Ammon's horn (tissue), 1 donor: ENCODE results near the gene TDO2.
"Not testable (repeated sequence)": the region's sequence is repeated elsewhere in the genome, so short reads cannot be mapped to it uniquely, and the experiment has no call there.

Experiments
- DNase-seq: peaks from one replicate; pipeline ENCODE4 v3.0.0-alpha.2; 2016; ENCODE audit warnings: low spot score

TDO2 gene

DNA sequence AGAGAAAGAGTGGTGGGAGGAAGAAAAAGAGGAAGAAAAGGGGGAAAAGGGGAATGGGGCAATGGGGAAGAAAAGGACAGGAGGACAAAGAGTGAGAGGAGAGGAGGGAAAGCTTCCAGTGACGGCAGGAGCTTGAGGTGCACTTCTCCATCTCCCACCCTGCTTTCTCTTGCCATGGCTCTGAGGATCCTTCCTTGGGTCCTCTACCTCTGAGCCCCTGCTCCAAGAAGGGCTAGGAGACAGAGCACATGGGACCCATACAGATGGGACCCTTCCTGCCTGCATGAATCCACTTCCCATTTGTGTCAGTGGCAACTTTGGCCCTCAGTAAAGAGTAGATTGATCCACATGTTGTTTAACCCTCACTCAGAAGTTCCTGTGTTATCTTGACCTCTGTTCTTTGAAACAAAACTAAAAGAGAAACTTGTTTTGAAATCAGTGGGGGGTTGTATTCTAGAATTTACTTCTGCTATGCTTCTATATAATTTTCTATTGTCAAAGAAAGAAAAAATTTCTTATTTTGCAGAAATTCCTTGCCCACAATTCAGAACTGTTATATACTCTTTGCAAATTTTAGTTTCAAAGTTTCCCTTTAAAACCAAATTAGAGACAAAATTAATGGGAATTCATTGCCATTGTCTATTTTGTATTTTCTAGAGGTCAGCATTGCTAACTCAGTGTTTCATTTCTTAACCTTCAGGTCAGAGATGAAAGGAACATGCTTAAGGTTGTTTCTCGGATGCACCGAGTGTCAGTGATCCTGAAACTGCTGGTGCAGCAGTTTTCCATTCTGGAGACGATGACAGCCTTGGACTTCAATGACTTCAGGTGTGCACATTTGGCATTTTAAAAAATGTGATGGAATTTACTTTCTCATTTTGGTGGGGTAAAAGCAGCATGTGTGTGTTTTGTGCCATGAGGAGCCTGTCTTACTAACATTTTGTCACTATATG is 5.0 kb downstream of the TDO2 start:
- no peak for DNase-seq

DNA sequence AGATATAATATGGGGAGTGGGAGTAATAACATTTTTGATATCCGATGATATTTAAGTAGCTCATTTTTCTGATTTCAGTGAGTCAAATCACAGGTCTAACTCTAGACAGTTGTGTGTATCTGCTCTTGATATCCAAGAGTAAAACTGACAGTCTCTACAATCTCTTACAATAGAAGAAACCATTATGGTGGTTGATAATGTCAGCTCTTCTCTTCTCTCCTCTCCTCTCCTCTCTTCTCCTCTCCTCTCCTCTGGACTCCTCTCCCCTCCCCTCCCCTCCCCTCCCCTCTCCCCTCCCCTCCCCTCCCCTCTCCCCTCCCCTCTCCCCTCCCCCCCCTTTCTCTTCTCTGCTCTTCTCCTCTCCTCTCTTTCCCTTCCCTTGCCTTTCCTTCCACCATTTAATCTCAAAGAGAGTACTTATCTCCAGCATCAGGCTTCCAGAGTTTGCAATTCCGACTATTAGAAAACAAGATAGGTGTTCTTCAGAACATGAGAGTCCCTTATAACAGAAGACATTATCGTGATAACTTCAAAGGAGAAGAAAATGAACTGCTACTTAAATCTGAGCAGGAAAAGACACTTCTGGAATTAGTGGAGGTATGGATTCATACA is 6.2 kb downstream of the TDO2 start:
- no peak for DNase-seq

DNA sequence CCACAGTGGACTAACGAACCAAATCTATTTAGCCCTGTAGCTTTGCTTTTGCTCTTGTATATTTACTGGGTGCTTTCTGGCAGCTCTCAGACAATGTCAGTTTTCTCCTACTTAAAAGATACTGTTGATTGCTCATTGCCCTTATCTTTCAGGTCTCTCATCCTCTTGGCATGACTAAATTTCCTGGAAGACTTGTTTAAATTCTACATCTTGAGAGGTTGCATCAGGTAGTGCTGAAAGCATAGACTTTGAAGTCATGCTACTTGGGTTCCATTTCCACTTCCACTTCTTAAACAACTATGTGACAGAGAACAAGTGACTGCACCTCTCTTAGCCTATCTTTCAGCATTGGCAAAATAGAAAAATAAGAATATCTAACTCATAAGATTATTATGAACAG is 8.4 kb downstream of the TDO2 start:
- no peak for DNase-seq

DNA sequence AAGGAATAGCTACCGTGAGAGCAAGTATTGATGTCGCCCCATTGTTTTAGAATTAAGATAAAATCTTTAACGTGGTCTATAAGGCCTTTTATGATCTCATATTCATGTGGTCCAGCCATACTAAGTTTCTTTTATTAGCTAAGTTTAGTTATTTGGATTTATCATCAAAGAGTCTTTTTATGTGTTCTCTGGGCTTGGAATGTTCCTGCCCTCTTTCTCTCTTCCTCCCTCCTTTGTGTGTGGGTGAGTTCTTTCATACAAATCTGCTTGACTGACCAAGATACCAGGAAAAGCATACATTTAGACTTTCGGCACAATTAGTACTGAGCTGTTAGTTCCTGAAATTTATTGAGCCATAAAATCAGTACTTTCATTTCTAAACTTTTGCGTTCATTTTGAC is 11.3 kb downstream of the TDO2 start:
- no peak for DNase-seq

DNA sequence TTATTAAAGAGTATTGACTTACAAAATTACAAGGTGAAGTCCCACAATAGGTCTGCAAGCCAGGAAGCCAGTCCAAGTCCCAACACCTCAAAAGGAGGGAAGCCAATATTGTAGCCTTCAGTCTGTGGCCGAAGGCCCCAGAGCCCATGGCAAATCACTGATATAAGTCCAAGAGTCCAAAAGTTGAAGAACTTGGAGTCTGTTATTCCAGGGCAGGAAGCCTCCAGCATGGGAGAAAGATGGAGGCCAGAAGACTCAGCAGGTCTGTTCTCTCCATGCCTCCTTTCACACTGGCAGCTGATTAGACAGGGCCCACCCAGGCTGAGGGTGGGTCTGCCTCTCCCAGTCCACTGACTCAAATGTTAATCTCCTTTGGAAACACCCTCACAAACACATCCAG is 18.1 kb downstream of the TDO2 start:
- no peak for DNase-seq

DNA sequence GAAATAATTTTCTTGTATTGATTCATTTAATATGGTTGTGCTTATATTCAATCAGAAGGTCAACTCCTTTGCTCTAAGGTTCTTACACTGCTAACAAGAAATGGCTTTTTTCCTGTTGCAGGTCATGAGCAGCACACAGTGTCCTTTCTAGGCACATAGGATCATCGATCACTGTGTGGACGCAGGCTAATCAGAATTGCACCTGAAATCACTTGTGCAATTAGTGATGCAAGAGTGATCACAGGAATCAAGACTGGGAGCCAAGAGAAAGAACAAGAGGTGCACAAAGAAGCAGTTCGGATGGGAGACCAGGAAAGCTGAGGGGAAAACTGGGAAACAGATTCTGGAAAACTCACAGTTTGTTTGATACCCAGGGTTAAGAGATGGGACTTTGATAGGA is 21.1 kb downstream of the TDO2 start:
- DNase-seq: no peak

DNA sequence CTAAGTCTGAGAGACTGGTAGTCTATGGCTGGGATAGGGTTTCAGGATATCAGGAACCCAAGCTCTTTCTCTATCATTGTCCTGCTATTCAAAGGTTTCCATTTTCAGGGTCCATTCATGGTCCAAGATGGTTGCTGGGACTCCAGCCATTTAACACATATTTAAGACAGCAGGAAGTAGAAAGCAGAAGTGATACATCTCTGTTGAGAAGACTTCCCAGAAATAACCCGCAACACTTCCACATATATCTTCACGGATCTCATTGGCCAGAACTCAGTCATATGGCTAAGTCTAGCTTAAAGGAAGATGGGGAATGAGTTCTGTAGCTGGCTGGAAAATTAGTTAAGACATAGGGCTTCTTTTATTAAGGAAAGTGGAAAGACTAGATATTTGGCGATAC is 26.3 kb downstream of the TDO2 start:
- DNase-seq: no peak

DNA sequence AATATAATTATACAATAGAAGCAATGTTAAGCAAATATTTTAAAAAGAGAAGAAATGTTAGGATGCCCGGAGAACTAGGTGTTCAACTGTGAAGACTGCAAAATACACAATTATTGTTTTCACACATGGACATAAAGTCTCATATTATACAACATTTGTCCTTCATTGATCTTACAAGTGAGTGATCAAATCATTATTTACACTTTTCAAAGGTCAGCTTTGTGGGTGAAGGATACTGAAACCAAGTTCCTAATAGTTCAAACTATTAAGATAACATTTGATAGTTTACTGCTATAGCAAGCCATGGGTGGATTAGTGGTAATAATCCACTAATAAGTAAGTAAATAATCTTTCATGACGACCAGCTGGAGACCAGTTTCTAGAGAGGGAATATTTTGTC is 26.8 kb downstream of the TDO2 start:
- DNase-seq: no peak

DNA sequence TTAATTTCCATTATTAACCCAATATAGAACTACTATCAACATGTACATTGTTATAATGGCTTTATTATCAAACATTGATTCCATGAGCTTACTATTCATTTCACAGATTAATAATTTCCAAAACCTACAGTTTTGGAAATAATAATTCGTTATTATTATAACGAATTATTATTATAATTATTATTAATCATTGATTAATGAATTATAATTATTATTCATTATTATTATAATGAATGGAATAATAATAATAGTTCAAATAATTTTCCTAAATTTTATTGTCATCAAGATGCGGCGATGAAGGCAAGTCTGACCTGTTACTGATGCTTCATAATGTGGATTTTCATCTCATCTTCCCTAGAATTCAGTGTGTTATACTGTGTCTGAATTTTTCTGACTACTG is 28.1 kb downstream of the TDO2 start:
- no peak for DNase-seq

DNA sequence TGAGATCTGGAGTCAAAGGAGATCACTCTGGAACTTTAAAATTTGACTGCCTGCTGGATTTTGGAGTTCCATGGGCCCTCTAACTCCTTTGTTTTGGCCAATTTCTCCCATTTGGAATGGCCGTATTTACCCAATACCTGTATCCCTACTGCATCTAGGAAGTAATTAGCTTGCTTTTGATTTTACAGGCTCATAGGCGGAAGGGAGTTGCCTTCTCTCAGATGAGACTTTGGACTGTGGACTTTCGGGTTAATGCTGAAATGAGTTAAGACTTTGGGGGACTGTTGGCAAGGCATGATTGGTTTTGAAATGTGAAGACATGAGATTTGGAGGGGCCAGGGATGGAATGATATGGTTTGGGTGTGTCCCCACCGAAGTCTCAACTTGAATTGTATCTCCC is 31.1 kb downstream of the TDO2 start:
- DNase-seq: not testable (repeated sequence)

DNA sequence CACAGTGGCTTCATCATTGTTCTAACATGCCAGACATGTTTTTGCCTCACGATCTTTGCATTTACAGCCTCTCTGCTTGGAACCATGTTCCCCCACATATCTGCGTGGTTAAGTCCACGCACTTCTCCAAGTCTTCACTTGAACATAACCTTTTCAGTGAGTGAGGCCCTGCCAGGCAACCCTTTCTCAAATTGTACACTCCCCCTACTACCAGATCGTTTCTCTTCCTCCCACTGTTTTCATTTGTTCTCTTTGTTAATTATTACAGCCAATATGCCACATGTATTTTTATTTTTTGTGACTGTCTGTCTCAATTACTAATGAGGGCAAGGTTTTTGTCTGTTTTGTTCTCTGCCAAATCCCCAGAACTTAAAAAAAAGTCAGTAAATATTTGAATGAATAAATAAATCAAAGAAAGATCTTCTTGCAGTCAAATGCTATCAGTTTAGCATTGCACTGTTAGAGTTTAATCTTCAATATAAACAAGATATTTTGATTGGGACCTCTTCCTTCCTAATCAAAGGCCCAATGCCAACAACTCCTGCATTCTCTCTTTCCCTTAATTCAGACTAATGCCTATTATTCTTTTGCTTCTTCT is 32.0 kb downstream of the TDO2 start:
- no peak for DNase-seq

DNA sequence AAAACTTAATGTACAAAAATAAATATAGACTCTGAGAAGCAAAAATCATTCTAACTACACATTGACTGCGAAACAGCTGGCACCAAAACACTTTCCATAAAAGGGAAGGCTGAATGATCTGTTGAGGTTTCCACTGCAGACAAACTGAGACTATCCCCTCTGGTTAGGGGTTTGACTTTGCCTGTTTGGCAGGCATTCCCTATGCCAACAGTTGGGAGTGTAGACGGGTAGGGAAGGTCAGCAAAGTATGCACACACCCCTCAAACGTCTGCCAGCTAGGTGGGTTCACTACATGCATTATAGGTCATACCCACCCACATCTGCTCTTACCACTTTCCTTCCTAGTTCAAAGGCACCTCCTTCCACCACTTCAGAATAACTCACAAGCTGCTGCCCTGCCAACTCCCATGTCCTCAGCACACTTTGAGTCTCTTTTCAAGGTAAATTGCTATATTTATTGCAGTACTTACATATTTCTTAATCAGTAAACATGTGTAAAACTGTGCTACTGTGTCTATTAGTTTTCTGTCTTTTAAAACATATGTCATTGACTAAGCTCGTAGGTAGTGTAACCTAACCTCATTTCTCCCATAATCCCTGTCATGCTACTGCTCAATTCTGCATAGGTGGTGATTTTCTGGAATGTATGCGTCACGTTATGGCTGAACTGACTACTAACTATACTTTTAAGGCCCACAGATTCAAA is 37.7 kb downstream of the TDO2 start:
- no peak for DNase-seq

DNA sequence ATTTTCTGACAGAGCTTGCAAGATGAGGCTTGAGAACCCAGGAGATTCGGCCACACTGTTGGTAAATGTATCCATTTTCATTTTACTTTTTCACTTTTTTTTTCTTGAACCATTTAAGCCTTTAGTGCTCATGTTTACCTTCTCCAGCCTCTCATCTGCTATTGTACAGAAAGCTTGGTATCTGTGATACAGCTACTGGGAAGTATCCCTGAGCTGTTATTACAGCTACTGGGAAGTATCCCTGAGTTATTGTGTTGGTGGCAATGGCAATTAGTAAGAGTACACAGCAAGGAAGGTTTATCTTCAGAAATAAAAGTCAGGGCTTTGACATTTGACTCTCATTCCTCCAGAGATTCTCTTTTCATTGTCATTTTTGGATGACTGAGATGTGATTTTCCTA is 38.3 kb downstream of the TDO2 start:
- no peak for DNase-seq

DNA sequence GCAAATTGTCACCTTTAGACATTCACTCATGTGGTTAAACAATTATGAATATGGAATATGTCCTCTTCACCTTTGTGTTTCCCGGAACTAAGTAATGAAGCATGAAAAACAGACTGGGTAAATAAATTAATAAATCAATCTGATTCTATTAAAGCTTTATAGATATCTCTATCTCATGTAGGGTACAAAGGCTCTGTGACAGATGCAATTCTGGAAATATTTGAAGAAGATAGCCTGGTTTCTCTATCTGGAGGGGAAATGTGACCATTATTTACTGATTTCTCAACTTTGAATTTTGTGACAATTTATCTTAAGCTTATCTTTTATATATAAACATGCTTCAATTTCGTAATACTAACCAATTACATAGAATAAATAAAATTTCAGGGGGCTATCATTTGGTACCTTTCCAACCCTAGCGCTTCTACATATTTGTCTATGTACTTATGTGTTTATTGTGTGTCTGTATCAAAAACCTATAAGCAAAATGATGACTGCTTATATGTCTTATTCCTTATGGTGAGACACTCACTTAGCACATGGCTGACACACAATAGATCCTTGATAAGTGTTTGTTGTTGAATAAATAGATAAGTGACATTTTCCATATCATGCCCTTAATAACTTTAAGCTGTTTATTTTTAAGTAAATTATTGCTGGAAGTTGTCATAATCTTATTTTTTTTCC is 40.3 kb downstream of the TDO2 start:
- DNase-seq: no peak

DNA sequence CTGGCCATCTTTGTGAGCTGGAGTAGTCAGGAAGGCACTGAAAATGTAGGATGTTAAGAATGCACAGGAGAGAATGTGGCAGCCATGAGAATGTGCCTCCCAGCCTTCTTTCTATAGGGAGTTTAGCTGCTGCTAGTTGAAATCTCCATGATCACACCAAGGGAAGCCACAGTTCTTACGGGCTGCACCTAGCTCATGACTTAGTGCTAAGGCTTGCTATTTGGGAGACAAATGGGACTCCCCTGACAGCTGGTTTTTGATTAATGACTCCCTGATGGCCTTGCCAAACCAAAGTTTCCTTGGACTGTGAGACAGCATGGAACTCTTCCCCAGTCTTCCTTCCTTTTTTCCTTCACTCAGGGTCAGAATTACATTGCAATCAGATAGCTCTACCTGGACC is 41.0 kb downstream of the TDO2 start:
- no peak for DNase-seq

DNA sequence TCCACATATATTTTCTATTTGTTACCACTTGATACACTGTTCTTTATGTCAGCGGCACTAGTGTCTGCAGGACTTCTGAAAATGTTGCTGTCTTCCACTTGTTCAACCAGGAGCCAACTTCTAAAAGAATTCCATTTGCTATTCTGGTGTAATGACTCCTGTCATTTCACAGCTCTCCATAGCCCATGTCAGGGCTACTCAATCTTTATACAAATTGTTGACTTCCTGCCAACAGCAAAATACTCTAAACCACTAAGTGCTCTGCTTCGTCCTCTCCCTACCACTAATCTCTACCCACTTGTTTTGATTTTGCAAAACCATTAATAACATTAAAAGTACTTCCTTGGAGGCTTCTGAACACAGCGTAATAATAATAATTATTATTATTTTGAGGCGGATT is 43.0 kb downstream of the TDO2 start:
- no peak for DNase-seq

DNA sequence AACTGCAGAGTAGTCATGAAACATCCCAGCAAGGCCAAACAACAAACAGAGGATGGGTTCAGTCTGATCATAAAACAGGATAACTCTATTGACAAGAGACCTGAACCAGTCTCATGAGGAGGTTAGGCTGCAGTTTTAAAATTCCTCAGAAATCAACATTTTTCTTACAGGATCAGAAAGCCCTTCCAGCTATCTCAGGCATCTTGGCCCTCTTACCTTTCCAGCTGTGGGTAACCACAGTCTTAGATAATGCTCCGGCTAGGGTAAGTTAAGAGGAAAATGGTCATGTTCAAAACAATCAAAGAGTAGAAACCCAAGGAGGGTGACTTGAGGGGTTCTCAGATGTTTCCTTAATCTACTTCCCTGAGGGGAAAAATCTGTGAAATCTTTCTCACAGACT is 45.0 kb downstream of the TDO2 start:
- no peak for DNase-seq

DNA sequence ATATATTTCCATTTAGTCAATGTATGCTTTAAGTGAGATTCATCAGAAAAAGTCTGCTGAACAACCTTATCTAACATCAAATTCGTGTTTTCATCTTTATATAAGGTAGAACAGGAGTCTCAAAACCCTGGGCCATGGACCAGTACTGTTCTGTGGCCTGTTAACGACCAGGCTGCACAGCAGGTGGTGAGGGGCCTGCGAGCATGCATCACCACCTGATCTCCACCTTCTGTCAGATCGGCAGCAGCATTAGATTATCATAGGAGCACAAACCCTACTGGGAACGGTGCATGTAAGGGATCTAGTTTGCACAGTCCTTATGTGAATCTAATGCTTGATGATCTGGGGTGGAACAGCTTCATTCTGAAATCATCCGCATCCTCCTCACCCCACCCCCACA is 47.0 kb downstream of the TDO2 start:
- no peak for DNase-seq

DNA sequence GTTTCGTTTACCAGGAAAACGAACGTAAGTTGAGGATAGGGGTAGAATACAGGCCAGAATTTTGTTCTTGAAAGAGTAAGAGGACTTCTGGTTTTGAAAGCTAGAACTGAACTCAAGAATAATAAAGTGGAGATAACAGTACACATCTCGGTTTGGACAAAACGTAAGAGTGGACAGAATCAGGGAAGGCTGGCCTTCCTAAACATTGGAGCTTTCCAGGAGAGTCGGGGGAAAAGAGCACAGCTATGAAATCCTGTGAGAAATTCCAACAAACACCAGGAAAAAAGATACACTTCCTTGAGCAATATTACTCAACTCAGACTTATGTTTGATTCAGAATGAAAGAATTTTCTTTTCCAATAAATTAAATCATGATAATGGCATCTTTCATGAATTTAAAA is 49.0 kb downstream of the TDO2 start:
- no peak for DNase-seq

DNA sequence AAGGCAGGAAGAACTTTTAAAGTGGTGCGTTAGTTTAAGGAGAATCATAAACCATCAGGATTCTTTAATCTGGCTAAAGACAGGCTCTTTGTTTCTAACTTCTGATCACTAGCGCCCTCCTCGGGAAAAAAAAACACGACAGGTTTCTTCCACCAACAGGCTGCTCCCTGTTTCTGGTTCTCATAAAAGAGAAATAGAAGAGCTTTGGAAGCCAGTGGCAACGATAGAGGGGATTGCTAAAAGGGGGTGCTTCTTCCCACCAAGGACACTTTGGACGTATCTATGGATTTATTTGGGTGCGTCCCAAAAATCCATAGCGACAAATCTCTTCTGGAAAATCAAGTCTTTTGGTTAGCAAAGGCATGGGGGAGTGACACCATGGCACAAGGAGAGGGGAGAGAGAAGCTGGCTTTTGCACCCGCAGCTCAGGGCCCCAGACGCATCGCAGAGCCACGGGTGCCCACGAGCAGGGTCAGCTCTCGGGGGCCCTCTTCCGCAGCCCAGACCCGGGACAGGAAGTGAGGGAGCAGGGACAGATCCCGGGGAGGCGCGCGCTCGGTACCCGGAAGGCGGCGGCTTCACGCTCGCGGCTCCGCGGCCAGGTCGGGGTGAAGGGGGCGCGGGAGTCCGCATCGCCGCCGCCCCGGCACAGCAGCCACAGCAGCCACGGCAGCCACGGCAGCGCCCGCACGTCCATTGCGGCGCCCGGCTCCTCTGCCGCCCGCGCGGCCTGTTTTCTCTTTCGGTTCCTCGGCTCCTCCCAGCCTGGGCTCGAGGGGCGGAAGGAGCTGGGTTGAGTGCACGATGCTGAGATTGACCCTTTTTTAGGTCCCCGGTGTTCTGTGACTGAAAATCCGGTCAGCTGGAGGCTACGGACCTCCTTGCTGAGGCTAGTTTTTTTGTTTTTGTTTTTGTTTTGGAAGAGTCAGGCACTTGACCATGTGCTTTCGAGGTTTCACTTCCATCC is 49.9 kb downstream of the TDO2 start, which contains the start of gene CTSO:
CTSO (minus strand) TSS at position 716 of the 967 bp plus-strand sequence; CDS start at position 697, 19 bp downstream.
- DNase-seq: peak; percentile 80
